ENCODE results near the gene CLCA4.

The CLCA4 gene

DNA sequence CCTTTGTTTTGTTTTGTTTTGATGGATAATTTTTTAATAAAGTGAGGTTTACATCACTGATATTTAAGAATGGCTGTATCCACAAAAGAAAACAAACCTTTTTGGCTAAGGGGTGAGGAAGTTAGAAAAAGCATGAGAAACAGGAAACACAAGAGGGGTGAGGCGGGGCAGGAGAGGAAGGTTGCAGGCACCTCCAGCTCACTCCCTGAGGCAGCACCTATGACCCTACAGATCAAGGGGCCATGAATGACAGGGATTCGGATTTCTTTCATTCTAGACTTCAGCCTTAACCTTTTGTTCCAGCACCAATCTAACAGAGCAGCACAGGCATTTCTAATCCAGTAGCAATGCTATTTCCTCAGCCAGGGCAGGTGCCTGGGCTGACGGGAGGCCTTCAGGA is 4.4 kb downstream of the CLCA4 start:
- TF ChIP-seq, protein P1, sequence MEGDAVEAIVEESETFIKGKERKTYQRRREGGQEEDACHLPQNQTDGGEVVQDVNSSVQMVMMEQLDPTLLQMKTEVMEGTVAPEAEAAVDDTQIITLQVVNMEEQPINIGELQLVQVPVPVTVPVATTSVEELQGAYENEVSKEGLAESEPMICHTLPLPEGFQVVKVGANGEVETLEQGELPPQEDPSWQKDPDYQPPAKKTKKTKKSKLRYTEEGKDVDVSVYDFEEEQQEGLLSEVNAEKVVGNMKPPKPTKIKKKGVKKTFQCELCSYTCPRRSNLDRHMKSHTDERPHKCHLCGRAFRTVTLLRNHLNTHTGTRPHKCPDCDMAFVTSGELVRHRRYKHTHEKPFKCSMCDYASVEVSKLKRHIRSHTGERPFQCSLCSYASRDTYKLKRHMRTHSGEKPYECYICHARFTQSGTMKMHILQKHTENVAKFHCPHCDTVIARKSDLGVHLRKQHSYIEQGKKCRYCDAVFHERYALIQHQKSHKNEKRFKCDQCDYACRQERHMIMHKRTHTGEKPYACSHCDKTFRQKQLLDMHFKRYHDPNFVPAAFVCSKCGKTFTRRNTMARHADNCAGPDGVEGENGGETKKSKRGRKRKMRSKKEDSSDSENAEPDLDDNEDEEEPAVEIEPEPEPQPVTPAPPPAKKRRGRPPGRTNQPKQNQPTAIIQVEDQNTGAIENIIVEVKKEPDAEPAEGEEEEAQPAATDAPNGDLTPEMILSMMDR (conservative IDR thresholded peaks at IDR 0.05; ENCODE audit: low read depth, low read length): no peak
- no peak for DNase-seq (ENCODE audit: low read depth)
- H3K4me3 ChIP-seq (ENCODE audit: low read length): no peak overlapping the region

DNA sequence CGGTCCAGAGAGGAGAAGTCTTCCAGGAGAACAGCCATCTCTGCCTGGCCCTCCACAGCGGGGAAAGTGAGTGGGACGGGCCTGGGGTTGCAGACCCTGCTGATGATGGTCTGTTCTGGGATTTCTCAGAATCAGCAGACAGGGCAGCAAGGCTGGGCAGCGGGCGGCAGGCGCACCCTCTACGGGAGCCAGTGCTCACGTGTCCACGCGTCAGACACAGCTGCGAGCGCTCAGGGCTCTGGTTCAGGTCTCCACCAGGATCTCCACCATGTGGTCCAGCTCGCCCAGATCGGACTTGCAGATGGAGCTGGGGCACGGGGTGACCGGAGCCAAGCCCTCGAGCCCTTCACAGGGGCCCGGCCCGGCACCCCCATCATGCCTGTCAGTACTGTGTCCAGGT is 5.5 kb downstream of the CLCA4 start:
- no peak overlapping the region for H3K4me3 ChIP-seq (ENCODE audit: low read length)
- DNase-seq (ENCODE audit: low read depth): no peak
- TF ChIP-seq, protein P1 (conservative IDR thresholded peaks at IDR 0.05; ENCODE audit: low read depth, low read length): no peak

DNA sequence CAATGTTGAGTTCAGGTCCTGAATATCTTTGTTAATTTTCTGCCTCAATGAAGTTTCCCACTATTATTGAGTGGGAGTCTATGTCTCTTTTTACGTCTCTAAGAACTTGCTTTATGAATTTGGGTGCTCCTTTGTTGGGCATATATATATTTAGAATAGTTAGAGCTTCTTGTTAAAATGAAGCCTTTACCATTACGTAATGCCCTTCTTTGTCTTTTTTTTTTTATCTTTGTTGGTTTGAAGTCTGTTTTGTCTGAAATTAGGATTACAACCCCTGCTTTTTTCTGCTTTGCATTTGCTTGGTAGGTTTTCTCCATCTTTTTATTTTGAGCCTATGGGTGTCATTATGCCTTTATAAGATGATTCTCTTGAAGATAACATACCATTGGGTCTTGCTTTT is 10.9 kb downstream of the CLCA4 start:
- TF ChIP-seq, protein P1 (conservative IDR thresholded peaks at IDR 0.05; ENCODE audit: low read depth, low read length): no peak
- no peak for DNase-seq (ENCODE audit: low read depth)
- H3K4me3 ChIP-seq (ENCODE audit: low read length): no peak overlapping the region

DNA sequence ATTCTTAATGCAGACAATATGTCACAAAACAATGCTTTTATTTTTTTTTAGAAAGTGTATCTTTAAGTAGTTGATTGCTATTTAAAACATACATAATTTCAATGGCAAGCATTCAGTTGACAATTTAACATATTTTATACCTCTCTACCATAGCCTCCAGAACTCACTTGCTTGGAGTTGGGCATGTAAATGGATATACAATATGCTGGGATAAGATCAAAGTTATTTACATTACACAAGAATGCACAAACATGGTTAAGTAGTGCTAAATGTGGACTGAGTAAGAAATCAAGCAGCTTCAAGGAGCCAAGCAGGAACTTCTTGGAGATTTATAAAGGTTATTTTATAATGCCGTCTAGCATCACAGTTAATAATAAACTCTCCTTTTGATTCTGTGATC is 17.0 kb downstream of the CLCA4 start:
- no peak overlapping the region for H3K4me3 ChIP-seq (ENCODE audit: low read length)
- TF ChIP-seq, protein P1 (conservative IDR thresholded peaks at IDR 0.05; ENCODE audit: low read depth, low read length): no peak
- DNase-seq (ENCODE audit: low read depth): no peak

DNA sequence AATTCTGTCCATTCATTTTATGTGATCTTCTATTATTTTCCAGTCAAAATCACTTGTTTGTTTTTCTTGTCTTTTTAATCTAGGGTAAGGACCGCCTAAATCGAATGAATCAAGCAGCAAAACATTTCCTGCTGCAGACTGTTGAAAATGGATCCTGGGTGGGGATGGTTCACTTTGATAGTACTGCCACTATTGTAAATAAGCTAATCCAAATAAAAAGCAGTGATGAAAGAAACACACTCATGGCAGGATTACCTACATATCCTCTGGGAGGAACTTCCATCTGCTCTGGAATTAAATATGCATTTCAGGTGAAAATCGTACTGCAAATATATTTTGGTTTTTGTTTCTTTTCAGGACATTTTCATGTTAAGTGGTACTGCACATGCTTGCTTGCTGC is 20.5 kb downstream of the CLCA4 start:
- TF ChIP-seq, protein P1 (conservative IDR thresholded peaks at IDR 0.05; ENCODE audit: low read depth, low read length): no peak
- no peak overlapping the region for H3K4me3 ChIP-seq (ENCODE audit: low read length)
- DNase-seq (ENCODE audit: low read depth): no peak

DNA sequence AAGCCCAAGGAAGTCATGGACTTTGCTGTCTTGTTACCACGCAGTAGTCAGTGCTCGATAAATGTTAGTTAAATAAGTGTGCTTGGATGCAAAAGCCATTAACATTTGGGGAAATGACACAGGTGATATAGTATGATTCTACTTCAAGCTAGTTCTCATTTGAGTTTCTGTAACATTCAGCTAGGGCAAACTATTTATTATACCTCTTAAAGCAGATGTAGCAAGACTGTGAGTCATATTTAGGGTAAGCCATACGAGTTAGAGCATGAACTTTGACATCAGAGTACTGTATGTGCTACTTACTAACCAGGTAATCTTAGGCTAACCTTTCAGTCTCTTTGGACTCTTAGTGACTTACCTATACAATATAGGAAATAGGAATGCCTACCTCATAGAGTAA is 21.0 kb downstream of the CLCA4 start:
- no peak overlapping the region for H3K4me3 ChIP-seq (ENCODE audit: low read length)
- TF ChIP-seq, protein P1 (conservative IDR thresholded peaks at IDR 0.05; ENCODE audit: low read depth, low read length): no peak
- no peak for DNase-seq (ENCODE audit: low read depth)

DNA sequence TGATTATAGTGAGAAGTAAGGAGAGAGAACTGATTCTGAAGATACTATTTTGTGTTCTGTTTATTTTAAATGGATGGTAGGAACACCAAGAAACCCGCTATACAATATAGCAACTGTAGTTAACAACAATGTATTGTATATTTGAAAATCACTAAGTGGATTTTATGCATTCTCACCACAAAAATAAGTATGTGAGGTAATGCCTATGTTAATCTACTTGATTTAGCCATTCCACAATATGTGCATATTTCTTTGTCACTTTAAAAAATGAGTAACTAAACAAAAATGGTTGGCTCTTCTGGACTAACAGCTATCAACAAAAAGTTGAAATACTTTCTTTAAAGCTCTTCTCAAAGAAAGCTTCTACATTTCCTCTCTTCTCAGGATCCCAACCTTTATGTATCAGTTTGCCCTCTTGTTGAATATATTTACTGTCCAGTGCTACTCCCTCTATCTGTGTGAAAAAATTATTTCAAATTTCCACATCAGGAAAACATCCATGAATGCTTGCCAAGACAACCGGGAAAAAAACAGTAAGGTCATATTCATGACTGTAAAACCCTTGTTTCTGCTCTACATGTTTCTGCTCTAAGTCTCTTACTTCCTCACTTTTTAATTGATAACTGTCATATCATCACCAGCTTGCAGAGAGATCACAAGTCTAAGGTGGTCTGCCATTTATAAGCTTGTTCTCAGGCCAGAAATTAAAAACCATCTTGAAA is 27.0 kb downstream of the CLCA4 start:
- peak; percentile 28 for DNase-seq (ENCODE audit: low read depth)
- H3K4me3 ChIP-seq (ENCODE audit: low read length): no peak overlapping the region
- TF ChIP-seq, protein P1 (conservative IDR thresholded peaks at IDR 0.05; ENCODE audit: low read depth, low read length): no peak
